ENCODE measurements around the gene TRIM67. TPM values are rescaled to one million over a fixed set of nuclear protein-coding genes. Genes with fewer than 3 reads are reported as not detected.

Gene TRIM67
- total and polyA plus RNA-seq, 8 donors: under 0.01 to 0.09 (median 0.05) TPM

- H3K27ac ChIP-seq: peak overlapping the region; percentile 37 to 72 (median 65)
- intact Hi-C loops (cut with DNase I): no loop called here
Observed at GRCh38 chr1:231232870-231233734, 71.2 kb downstream of the TRIM67 start.

GRCh38 chr1:231233735-231234417, 72.0 kb downstream of the TRIM67 start:
- peak overlapping the region; percentile 37 to 72 (median 65) for H3K27ac ChIP-seq
- WGBS, 2 donors: 12% methylated on average over 8 of the region's 8 CpGs
- intact Hi-C loops (cut with DNase I): no loop called here
- peaks cover 6 to 19% (median 14%) of the 10 kb centered on the region in 3 donors for H3K4me1 ChIP-seq
- no peaks in the 10 kb centered on the region for H3K9me3 ChIP-seq
- ATAC-seq (peak; percentile 77 to 91 (median 85)), FAIRE-seq (no peak), DNase-seq (peak in 4 of 6 donors; percentile 46 to 76 (median 53))
- no peak overlapping the region for H3K4me3 ChIP-seq
- peaks cover 0 to 8% (median 6%) of the 10 kb centered on the region in 3 donors for H3K36me3 ChIP-seq
- no peaks in the 10 kb centered on the region for H3K27me3 ChIP-seq
- TF ChIP-seq, protein P1, sequence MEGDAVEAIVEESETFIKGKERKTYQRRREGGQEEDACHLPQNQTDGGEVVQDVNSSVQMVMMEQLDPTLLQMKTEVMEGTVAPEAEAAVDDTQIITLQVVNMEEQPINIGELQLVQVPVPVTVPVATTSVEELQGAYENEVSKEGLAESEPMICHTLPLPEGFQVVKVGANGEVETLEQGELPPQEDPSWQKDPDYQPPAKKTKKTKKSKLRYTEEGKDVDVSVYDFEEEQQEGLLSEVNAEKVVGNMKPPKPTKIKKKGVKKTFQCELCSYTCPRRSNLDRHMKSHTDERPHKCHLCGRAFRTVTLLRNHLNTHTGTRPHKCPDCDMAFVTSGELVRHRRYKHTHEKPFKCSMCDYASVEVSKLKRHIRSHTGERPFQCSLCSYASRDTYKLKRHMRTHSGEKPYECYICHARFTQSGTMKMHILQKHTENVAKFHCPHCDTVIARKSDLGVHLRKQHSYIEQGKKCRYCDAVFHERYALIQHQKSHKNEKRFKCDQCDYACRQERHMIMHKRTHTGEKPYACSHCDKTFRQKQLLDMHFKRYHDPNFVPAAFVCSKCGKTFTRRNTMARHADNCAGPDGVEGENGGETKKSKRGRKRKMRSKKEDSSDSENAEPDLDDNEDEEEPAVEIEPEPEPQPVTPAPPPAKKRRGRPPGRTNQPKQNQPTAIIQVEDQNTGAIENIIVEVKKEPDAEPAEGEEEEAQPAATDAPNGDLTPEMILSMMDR (IDR thresholded peaks at IDR 0.05): no peak

More at GRCh38 chr1:231232870-231233734, 71.2 kb downstream of the TRIM67 start:
- 59% methylated on average over 14 of the region's 14 CpGs for WGBS, 2 donors
- Histone ChIP-seq H3K4me1 (peaks cover 6 to 19% (median 14%) of the 10 kb centered on the region in 3 donors), H3K9me3 (no peaks in the 10 kb centered on the region), H3K4me3 (no peak overlapping the region), H3K27me3 (no peaks in the 10 kb centered on the region), H3K36me3 (peaks cover 0 to 6% (median 3%) of the 10 kb centered on the region in 3 donors)
- ATAC-seq (no peak), FAIRE-seq (no peak), DNase-seq (no peak)
- TF ChIP-seq, protein P1 (IDR thresholded peaks at IDR 0.05): no peak

DNA sequence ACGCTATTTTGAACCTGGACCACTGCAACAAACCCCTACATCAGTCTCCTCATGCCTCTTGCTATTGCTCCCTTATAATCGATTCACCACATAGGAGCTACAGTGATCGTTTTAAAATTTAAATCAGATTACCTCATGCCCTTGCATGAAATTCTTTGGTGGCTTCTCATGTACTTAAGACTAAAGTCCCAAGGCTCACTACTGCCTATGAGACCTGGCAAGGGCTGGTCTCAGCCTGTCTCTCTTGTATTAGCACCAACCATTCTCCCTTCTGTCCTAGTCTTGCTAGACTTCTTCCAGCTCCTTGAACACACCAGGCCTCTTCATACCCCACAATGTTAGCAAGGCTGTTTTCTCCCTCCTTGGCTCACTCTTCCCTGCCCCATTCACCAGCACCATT, 72.6 kb downstream of the TRIM67 start:
- peaks cover 0 to 8% (median 6%) of the 10 kb centered on the region in 3 donors for H3K36me3 ChIP-seq
- 15 to 23% methylated on average over 3 of the region's 3 CpGs for WGBS, 2 donors
- no peak overlapping the region for H3K4me3 ChIP-seq
- FAIRE-seq (no peak), DNase-seq (no peak), ATAC-seq (peak in 3 of 4 donors; percentile 13 to 37 (median 18))
- intact Hi-C loops (cut with DNase I): no loop called here
- no peaks in the 10 kb centered on the region for H3K27me3 ChIP-seq
- peaks cover 6 to 21% (median 19%) of the 10 kb centered on the region in 3 donors for H3K4me1 ChIP-seq
- no peaks in the 10 kb centered on the region for H3K9me3 ChIP-seq
- TF ChIP-seq, protein P1 (IDR thresholded peaks at IDR 0.05): no peak
- H3K27ac ChIP-seq: peak overlapping the region; percentile 10 to 72 (median 46)

GRCh38 chr1:231235526-231236207, 73.8 kb downstream of the TRIM67 start:
- Histone ChIP-seq H3K9me3 (no peaks in the 10 kb centered on the region), H3K4me1 (peaks cover 12 to 28% (median 26%) of the 10 kb centered on the region in 3 donors), H3K36me3 (peaks cover 0 to 8% (median 6%) of the 10 kb centered on the region in 3 donors), H3K4me3 (no peak overlapping the region), H3K27ac (peak overlapping the region in 2 of 4 donors; percentile 7 to 13), H3K27me3 (no peaks in the 10 kb centered on the region)
- TF ChIP-seq, protein P1 (IDR thresholded peaks at IDR 0.05): no peak
- DNase-seq: no peak
- WGBS, 2 donors: 95 to 97% methylated on average over 3 of the region's 3 CpGs
- no peak for ATAC-seq
- intact Hi-C loops (cut with DNase I): no loop called here
- FAIRE-seq: no peak

Measured in pancreas (tissue), 10 donors.